Kidney capillary endothelial cell (primary cell): ENCODE measurements around the gene CRELD2.

Source experiments
- DNase-seq: peaks from one replicate; pipeline ENCODE4 v3.0.0-alpha.2; 2018; ENCODE audit warnings: low spot score

CRELD2 gene

GRCh38 chr22:49958366-49958921 lies 40.0 kb downstream of the CRELD2 start:
- no peak for DNase-seq

DNA sequence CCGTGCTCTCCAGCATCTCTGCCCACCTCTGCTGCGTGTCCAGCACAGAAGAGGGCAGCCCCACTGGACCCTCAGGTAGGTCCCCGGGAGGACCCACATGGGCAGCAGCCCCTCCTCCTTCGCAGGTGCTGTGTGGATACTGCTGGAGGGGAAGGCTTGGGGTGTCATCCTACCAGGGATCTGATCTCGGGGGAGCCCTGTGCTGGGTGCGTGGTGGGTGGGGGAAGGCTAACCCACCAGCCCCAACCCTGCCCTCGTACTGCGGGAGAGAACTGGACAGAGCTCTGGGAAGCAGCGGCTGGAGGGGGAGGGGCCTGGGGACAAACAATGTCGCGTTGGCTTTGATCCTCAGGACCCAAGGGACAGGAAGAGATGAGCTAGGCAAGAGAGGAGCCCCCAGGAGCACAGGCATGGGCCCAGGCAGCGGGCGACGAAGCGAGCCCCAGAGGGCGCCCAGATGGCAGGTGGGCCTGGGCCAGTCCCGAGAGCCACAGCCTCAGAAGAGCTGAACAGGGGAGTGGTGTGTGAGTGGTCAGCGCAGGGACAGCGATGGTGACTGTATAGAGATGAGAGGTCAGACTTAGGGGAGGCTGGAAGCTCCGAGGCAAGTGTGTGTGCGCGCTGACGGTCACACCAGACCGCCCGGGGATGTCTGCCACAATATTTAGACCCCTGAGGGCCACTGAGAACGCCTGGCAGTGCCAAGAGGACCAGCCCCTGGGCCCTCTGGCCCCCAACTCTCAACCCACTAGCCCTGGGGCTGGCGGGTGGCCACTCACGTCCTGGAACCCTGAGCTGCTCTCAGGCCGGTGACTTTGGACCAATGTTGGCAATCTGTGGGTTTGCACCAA lies 40.7 kb downstream of the CRELD2 start:
- no peak for DNase-seq

- no peak for DNase-seq
Observed at GRCh38 chr22:49959782-49960158, 41.3 kb downstream of the CRELD2 start.

DNA sequence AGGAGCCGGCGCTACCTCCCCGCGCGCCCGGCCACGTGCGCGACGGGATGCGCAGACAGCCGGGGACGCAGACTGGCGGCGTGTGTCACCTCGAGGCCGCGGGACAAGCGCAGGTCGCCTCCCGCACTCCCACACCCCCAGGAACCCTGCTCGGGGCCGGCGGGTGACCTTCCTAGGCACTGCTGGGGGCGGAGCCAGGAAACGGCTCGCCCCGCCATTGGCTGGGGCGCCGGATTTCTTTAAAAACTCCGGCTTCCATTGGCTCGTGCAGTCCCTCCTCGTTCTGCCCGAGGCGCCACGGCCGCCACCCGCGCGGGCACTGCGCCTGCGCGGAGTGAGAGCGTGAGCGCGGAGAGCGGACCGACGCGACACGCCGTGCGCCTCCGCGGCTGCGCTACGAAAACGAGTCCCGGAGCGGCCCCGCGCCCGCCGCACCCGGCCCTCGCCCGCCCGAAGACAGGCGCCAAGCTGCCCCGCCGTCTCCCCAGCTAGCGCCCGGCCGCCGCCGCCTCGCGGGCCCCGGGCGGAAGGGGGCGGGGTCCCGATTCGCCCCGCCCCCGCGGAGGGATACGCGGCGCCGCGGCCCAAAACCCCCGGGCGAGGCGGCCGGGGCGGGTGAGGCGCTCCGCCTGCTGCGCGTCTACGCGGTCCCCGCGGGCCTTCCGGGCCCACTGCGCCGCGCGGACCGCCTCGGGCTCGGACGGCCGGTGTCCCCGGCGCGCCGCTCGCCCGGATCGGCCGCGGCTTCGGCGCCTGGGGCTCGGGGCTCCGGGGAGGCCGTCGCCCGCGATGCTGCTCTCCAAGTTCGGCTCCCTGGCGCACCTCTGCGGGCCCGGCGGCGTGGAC lies 41.9 kb downstream of the CRELD2 start, which contains the start of gene PIM3:
TSS of gene PIM3 (plus strand) at position 614 of the 846 bp plus-strand sequence. CDS start at position 790, 176 bp downstream.
- DNase-seq, result peak; percentile 98

GRCh38 chr22:49961005-49961600 lies 42.7 kb downstream of the CRELD2 start:
- DNase-seq, result no peak

- DNase-seq, result no peak
Observed at GRCh38 chr22:49961601-49962011, 43.2 kb downstream of the CRELD2 start.

- peak; percentile 79 for DNase-seq
Observed at GRCh38 chr22:49962012-49962750, 43.7 kb downstream of the CRELD2 start.

- DNase-seq, result no peak
Observed at GRCh38 chr22:49962751-49963646, 44.6 kb downstream of the CRELD2 start.

- DNase-seq, result no peak
Observed at GRCh38 chr22:49963647-49964026, 45.2 kb downstream of the CRELD2 start.

DNA sequence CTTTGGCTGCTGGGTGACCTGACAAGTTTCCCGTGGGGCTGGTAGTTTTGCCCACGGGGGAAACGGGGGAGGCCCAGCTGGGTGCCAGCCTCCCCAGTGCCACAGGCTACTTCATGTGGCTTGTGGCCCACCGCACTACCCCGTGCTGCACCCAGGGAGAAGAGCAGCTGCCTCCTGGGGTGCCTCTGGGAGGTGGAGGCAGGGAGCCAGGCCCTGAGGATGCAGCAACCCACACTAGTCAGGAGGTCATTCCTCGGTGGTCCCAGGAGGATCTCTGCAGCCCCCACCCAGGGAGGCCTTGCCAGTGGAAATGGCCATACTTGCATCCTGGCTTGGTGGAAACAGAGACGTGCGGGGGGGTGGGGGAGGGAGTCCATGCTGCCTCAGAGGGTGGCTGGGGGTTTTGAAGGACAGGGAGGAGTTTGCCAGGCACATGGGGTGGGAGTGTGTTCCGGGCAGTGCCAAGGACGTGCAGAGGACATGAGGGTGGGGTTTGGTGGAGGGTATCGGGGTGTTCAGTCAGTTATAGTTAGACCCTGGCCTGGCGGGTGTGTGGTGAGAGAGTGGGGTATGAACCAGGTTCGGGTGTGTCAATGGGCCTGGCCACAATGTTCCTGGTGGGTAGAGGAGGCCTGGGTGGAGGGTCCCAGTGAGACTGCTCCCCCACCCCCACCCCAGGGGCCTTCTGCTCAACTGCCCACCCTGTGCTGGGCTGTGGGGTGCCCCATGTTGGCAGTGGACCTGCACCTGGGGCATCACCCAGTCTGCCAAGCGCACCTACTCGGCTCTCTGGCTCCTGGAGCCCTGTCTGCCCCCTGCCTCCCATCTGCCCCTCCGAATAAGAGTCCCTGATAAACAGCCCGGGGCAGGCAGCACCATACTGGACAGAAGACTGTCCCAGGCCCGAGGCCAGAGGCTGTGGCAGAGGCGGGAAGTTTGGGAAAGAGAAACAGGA lies 46.0 kb downstream of the CRELD2 start:
- DNase-seq, result no peak

DNA sequence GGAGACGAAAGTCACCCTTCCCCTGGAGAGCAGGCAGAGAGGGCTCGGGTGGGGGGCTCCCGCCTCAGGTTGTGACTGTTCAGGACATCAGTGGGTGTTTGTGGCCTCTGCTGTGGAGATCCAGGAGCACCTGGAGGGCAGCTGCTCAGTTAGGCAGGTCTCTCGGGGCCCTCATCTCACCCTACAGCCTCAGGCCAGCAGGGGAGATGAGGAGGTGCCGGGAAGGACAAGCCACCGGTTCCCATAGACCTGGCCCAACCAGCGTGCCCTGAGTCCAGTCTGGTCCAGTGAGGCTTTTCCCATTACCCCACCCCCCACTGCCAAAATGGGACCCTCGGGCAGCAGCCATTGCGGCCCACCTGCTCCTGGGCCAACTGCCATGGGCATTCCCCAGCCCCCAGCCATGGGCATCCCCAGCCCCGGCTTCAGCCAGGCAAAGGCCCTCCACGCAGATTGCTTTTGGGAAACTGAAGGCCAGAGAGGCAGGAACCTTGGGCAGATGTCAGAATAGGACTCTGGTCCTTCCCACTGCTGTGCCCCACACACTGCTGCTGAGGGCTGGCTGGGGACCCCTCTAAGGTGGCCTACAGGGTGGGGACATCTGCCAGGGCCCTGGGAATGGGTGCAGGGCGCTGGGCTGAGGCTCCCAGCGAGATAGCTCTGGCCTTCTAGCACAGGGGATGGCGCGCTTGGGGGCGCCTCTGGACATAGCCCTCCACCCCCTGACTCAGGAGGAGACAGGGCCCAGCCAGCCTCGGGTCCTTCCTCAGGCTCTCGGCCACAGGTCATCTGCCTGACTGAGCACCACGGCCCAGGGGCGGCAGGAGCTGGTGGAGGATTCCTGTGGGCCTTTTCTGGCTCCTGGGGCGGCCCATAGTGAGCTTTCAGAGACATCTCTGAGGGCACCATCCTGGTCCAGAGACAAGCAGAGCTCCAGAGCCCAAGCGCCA lies 46.9 kb downstream of the CRELD2 start:
- DNase-seq, result no peak

- no peak for DNase-seq
Observed at GRCh38 chr22:49966041-49966773, 47.8 kb downstream of the CRELD2 start.

GRCh38 chr22:49966774-49967705 lies 48.6 kb downstream of the CRELD2 start:
- no peak for DNase-seq

GRCh38 chr22:49967706-49968208 lies 49.3 kb downstream of the CRELD2 start:
- DNase-seq, result no peak

- DNase-seq, result no peak
Observed at GRCh38 chr22:49968313-49968830, 49.9 kb downstream of the CRELD2 start.
